Activated gamma-delta T cell treated with anti-CD3 and anti-CD28 coated beads, Interleukin-2, amount 50 U/mL, for 16 hours (primary cell): ENCODE results near the gene CORIN.

Source experiments
- DNase-seq: peaks from one replicate; pipeline ENCODE4 v3.0.0-alpha.2; 2020; ENCODE audit warnings: low read depth

CORIN gene

DNA sequence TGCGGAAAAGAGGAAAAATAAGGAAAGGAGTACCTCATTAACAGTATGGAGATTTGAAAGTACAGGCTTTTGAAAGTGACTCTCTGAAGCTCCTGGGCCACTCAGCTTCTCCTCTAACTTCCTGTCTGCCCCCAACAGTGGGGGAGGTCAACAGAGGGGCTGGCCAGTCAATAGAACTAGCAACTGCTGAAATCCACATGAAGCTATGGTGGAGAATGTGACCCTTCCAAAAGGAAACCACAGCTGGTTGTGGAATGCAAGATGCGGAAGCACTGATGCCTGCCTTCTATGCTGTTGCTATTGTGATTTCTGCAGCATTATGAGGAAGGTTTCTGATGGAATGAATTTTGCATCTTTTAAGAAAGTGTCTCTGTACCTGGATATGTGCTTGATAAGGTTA lies 2.4 kb downstream of the CORIN start:
- no peak for DNase-seq

DNA sequence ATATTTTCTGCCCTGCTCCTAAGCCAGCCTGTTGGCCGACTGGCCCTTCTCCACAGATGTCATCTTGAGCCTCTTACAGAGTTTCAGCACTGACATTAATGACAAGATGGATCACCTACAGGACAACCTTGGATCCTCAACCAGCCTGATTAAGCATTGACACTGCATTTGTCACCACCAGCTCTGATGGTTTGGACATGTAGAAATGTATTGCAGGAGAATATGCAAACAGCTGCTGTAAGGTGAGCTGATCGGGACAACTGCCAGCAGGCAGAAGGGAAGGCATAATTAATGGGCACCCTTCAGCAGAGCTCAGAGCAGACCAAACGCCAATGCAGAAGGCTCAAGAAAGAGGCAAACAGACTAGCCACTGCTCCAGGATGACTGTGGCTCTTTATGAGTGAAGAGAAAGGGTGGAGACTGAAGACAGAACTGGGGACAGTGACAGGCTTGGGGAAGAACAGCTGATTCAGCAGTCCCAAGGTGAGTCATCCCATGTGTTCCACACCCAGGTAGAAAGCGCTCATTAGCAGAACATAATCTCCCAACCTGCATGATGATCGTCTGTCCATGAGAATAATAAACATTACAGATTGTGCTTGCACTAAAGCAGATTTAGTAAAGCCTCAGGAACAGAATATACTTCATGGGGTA lies 6.7 kb downstream of the CORIN start:
- no peak for DNase-seq

DNA sequence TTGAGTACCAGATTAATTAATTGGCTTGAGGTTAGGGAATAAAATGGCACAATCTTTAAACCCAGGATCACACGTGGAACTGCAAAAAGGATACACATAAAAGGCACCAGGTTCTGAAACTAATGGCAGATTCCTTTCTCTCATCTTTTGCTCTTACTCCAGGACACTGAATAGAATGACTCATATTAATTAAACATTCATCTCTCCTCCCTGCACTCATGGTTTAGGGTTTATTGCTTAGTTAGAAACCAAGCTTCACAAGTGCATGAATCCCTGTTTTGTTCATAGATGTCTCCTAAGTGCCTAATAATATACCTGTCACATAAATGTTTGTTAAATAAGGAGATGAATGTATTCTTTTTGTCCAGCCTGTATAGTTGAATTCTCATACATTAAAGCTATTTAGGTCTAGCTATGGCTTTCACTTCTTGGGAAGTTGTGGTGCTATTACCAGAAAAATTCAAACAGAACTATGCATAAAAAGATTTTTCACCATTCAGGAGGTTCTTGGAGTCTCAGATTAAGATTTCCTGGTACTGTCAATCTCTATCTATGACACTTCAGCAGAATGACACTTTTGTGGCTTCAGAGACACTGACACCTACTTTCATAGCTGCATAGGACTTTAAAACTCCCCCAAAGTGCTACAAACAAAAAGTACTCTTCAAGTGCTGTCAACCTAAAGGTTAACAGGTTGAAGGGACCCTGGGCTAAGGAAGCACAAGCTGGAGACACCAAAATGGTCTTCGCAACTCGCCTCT lies 7.4 kb downstream of the CORIN start:
- DNase-seq: no peak

DNA sequence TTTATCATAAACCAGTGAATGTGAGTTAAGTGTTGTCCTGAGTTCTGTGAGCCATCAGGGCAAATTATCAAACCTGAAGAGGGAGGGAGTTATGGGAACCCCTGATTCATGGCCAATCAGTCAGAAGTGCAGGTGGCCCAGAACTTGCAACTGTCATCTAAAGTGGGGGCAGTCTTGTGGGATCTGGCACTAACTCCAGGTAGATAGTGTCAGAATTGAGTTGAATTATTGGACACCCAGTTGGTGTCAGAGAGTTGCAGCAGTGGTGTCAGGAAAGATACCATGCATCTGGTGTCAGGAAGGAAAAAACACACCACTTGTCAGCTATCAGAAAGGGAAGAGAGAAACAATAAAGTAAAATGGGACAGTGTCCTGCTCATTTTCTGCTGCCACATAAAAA lies 8.4 kb downstream of the CORIN start:
- no peak for DNase-seq

DNA sequence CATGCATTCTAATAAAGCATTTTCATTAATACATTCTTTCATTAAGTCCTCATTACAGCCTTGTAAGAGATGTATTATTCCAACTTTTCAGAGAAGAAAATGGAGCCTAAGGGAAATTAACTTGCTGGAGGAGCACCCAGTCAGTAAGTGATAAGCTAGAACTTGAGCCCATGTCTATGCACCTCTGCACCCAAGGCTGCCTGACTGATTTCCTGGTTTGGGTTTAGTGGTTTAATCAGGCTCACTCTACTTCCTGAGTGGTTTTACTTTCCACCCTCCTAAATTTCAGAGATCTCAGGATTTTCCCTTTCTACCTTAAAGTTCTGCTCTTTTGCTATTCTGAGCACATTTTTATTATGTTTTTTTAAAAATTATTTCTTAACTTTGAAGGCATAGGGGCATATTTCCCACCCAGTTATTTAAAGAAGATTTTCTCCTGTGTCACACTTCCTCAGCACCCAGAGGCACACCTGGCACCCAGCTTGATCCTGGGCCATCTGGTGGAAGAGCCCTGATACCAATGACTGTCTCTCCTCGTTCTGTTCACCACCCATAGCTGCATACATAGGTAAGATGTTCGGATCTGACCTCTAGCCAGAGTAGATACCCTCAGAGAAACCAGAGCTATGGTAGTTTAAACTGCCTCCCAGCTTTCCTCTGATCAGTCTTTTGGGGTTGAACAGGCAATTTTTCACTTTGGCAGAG lies 10.4 kb downstream of the CORIN start:
- no peak for DNase-seq

DNA sequence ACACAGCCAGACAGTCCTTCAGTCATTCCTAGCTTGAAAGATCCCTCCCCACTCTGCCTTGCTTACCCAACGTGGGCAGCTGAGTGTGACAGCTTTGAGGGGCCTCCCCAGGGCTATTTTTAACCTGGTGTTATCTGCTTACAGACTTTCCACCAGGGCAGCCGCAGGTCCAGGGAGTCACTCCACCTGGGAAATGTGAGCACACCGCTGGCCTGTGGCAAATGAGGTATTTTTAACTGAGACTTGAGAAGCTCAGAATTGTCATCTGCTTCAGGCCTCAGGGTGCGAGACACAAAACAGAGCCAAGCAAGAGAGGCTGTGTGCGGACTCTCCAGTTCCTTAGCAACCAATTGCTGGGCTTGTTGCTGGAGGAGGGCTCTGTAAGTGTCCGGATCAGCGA lies 13.0 kb downstream of the CORIN start:
- DNase-seq: no peak

DNA sequence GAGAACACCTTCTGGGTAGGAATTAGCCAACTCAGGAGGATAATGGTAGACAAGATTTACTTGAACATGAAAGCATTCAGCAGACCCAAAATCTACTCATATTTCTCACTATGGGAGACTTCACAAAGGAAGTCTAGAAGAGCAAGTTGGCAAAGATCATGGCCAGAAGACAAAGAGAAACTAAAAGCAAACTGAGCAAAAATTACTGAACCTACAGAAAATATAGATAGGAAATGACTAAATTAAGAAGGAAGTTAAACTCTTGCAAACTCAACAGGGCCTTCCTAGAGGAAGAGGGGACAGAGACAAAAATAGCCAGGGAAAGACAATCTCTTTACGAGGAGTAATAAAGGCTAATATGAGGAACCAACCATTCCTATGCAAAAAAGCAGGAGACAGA lies 18.7 kb downstream of the CORIN start:
- no peak for DNase-seq

DNA sequence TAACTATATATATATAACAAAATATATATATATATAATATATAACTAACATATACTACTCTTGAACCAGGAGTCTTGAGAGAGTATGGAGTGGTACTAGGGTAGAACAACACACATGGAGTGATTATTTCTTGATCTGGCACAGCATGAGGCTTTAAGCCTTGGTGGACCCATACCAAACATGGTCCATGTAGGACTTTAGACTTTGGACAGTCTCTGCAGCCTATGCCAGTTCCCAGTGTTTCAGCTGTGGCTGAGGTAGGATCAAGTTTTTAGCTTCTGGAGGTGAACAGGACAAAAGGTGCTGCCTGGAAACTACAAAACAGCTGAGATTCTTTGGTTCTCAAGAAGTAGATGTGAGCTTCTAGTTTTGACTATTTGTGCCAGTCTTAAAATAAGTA lies 20.6 kb downstream of the CORIN start:
- DNase-seq: no peak

DNA sequence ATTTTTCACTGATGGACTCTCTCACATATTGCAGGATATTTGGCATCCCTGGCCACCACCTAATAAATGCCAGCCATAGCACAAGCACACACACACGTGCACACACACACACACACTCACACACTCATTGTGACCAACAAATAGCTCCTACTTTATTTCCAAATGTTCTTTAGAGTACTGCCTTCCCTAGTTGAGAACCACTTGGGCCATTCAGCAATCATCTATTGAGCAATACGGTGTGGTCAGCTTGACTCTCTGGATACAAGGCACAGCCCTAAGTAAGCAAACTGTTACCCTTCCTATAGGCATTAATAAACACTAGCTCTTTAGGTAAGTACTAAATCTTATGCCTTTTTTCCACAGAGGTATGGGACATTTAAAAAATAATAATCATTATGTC lies 21.1 kb downstream of the CORIN start:
- DNase-seq: no peak

DNA sequence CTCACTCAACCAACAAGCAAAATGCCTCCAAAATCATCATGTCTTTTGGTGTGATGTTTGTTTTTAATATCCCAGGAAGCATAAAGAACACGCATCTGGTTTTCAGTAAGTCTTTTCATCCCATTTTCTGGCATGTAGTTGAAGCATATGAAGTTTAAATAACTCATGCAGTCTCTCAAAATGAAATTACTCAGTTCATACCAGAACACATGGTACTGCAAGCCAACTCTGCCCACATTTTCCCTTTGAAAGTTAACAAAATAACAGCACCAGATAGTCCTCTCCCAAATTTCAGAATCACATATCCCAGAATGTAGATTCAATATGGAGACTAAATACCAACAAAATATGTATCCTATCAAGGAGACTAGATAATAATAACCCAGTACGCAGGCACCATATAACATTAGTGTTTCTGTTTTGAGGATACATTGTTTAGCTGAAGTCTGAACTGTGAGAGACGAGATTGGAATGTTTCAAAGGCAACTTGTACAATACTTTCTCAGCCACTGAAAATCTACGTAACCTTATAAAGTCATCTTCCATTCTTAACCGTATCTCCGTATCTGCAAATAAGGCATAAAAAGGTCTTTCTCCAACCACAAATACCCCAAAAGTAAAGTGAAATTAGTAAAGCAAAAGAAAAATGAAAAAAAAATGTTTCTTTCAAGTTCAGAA lies 23.1 kb downstream of the CORIN start:
- DNase-seq: no peak

DNA sequence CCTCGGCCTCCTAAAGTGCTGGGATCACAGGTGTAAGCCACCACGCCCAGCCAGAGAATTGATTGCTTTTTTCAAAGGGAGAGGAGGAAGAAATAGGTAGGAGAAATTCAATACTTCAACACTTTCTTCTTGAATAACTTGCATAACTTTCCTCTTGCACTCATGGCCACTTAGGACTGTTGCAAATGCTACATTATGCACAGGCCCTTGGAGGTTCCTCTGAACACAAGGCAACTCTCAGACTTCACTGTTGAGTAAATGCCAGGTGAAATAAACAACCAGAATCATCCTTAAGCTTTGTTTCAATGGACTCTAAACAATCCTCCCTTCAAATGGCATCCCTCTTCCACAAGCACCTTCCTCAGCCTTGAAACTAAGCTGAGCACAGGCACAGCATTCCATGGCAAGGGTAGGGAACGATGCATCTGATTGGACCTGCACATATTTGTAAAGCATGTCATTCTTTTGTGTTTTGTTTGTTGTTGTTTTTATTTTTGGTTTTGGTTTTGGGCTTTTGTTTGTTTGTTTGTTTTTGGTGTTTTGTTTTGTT lies 28.1 kb downstream of the CORIN start:
- DNase-seq: no peak

DNA sequence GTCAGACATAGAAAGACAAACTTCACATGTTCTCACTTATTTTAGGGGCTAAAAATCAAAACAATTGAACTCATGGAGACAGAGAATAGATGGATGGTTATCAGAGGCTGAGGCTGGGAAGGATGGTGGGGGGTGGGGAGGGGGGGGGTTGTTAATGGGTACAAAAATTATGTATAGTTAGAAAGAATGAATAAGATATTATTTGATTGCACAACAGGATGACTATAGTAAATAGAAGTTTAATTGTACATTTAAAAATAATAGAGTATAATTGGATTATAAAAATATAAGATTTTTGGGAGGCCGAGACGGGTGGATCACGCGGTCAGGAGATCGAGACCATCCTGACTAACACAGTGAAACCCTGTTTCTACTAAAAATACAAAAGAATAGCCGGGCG lies 33.3 kb downstream of the CORIN start:
- no peak for DNase-seq

DNA sequence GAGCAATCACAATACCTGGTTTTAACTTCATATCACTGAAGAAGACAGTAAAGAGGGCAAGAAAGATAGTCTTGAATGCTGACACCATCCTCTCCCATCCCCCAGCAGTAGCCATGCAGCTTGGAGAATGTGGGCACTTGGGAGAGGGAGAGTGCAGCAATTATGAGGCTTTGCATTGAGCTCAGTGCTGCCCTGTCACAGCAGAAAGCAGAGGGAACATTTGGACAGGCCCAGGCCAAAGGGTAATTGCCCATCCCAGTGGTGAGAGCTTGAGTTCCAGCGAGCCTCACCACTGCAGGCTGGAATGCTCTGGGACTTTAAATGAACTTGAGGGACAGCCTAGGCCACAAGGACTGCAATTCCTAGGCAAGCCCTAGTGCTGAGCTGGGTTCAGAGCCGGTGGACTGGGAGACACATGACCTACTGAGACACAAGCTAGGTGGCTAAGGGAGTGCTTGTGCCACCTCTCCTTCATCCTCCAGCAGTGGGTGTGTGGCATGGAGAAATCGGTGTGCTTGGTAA lies 36.3 kb downstream of the CORIN start:
- DNase-seq: no peak

DNA sequence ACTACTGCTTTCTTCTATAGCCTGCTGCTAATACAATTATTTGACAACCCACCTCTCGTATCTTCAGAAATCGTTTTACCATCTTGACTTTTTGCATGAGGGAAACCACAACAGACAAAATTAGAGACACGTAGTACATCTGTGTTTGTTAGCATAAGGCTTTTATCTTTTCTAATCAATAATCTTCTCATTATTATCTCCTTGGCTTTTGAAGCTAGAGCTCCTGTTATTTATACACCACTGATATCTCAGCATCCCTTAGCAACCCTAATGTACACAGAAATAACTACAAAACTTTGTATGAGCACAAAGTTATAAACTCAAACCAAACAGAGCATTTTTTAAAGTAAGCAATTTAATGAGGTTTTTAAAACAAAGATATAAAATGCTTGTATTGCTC lies 39.7 kb downstream of the CORIN start:
- no peak for DNase-seq

DNA sequence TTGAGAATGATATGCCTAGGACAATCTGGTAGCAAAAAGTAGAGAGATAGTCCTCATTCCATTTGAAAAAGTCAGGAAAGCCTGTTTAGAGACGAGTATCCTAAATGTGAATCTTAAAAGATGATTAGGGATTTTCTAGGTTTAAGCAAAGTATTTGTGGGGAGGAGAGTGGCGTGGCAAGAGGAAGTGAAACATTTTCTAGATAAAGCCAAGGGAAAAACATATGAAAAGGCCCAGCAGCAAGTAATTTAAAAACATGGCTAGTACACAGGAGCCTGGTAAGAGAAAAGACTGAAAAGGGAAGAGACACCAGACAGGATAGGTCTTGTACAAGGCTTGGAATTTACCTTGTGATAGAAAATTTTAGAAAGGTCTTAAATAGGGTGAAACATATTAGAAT lies 45.9 kb downstream of the CORIN start:
- no peak for DNase-seq

DNA sequence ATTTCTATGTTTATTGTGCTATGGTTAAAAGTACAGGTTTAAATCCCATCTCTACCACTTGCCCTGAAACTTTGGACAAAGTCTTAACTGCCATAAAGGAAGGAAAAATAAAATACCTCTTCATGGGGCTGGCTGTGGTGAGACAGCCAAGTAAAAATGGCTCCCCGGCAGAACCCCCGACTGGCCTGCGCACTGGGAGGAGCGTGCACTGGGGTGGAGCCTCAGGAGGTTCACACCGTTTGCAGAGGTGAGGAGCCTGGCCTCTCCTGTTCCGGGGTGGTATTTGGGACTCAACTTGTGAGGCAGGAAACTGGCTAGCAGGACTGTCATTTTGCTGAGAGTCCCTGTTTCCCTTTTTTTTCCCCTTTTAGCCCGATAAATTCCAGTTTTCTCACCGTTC lies 47.8 kb downstream of the CORIN start:
- DNase-seq: no peak

DNA sequence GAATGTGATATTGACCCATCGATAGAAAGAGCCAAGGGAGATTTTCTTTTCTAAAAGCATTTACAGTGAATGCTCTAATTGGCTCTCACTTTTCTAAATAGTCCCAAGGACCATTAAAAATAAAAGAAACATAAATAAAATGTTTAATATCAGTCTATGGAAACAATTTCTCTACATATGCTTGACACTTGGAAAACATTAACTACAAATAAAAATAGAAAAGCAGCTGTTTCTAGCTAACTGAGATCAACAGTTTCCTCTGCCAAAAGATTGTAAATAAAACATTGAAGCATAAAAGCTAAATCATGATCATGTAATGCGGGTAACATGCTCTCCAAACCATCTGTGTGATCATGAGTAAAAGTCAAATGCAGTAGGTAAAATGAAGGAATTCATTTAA lies 49.7 kb downstream of the CORIN start:
- no peak for DNase-seq

DNA sequence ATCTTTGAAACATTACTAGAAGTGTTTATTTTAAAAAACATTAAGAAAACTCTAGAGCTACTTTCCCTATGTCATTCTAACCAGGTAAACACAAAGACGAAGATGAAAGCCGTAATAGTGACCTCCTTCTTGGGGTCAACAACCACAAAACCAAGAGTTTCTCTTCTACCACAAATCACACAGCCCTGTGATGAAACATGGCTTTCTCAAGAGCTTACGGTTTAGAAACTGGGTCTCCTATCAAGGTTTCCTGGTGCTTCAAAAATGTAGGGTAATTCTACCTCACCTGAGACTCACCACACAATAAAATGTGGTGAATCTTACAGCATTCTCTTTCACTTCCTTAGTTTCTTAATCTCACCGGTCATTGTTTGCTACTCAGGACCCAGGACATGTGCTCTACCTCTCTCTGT lies 50.9 kb downstream of the CORIN start:
- DNase-seq: no peak

DNA sequence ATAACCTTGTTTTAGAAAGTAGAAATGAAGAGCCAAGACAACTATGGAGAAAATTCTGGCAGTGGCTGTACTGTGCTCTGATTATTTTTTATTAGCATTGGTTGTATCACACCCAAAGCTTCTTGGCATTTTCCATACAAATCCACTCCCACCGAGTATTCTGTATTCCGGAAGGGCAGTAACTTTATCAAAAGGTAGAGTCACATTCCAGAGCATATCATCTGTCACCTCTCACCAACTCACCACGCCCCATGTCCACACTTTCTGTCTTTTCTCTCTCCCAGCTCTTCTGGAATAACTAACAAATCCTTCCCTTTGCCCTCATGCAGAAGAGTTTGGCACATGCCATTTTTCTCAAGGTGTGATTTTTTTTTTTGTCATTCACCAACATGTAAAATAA lies 52.7 kb downstream of the CORIN start:
- no peak for DNase-seq

DNA sequence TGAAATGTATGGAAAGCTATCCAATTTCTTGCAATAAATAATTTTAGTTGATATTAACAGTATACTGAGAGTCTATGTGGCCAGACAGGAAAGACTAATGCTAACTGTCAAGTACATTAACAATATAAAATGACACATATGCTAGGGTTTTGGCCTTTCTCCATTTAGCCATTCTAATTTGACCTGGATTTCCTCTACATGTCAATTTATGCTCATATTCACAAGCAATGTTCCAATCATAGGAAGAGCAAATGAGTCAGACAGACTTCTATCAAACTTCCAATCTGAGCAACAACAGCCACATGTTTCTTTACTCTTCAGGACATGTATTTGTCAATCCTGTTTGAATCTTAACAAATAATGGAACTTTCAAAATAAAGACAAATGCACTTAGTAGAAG lies 53.6 kb downstream of the CORIN start:
- DNase-seq: no peak

DNA sequence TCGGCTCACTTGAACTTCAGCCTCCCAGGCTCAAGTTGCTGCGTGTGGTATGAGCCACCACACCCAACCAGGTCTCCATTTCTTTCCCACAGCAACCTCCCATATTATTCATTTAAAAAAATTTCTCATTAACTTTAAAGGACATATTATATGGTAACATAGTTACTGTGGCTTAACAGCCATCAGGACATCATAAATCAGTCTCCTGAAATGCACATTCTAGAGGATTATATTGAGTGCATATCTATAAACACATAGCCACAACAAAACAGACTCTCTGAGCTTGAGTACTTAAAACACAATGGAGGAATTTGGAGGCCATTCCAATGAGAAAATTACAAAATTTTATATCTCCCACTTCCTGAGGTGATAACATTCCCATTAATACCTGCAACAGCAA lies 61.5 kb downstream of the CORIN start:
- DNase-seq: no peak

DNA sequence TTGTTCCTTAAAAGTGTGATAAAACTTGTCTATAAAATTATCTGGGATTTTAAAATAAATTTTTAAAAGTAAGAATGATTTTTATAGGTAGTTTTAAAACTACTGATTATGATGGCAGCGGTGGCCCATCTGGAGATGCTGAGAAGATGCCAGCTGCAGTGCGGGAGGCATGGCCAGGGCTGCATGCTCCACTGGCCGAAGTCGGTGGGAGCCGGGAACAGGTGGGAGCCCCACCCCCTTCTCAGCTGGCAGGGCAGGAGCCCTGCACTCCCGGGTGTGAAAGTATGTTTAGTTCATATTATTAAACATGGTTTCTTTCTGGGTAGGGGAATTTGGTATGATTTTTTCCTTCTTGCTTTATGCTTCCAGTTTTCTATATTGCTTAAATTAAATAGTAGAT lies 63.8 kb downstream of the CORIN start:
- DNase-seq: no peak
